HG03039 (cell line): ENCODE measurements around the gene FKBP10.
"Not testable (repeated sequence)": the region's sequence is repeated elsewhere in the genome, so short reads cannot be mapped to it uniquely, and the experiment has no call there.

ENCODE experiments used
- ATAC-seq: cut with Tn5 transposase; IDR thresholded peaks from one replicate; pipeline ENCODE4 v1.9.1; 2021; ENCODE audit warnings: mild to moderate bottlenecking, moderate library complexity; ENCODE audit not compliant: unreplicated experiment

FKBP10 gene

DNA sequence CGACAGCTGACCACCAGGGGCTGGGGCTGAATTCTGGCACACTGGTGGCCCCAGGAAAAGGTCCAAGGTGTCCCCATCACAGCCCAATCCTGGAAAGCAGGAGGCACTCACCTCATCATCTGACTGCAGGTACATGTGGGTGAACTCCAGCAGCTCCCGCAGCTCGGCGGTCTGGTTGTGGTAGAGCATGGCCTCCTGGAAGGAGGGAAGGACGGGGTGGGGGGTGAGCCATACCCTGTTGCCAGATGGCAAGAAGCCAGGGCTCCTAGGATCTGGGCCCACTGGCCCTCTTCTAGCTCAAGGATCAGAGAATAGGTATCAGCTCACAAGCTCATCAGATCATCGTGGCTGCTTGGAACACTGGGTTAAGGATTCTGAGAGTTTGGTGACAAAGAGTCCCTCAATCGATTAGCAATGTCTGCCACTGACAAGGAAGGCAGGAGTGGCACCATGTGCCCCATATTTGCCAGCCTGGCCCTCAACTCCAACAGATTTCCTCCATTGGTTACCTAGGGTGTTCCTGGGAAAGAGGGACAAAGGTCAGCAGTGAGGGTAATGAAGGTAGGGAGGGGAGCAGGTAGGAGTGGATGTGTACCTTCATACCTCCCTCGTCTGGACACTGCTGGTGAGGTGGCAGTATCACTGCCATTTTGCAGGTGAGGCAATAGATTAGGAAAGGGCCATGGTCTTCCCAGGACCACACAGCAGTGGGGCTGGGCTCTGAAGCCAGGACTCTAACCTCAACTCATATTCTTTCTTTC lies 5.9 kb upstream of the FKBP10 start:
- ATAC-seq: no peak

DNA sequence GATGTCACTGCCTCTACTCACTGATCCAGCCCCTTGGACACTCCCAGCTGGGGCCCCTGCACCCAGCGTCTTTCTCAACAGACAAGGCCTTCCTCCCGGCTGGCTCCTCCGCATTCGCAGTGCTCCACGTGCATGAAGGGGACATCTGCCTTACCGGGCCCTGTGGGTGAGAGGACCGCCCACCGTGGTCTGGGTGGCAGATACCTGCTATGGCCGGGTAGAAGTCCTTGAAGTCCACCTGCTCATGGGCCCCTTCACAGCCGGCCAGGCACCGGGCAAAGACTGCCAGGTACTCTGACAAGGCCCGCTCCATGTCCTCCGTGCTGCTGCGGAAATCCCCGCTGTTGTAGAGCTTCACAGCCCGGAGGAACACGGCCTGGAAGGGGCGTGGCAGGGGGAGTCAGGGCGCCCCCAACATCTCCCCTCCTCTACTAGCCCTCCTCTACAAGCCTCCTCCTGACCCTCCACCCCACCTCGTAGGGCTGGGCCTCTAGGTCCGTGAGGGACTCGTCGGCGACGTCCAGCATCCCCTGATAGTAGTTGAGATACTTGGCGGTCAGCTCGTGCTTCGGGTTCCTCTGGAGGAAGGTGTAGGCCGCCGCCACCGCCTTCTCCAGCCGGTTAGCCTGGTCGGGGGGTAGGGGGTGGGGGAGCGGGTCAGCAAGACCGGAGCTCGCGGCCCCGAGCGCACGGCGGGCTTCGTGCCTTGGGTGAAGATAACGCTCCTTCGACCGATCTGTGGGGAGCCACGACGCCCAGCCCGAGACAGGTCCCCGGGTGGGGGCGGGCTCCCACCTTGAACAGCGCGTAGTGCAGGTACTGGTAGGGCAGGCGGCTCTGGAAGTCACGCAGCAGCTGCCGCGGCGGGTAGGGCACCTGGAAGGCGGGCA lies 1.9 kb upstream of the FKBP10 start:
- no peak for ATAC-seq

DNA sequence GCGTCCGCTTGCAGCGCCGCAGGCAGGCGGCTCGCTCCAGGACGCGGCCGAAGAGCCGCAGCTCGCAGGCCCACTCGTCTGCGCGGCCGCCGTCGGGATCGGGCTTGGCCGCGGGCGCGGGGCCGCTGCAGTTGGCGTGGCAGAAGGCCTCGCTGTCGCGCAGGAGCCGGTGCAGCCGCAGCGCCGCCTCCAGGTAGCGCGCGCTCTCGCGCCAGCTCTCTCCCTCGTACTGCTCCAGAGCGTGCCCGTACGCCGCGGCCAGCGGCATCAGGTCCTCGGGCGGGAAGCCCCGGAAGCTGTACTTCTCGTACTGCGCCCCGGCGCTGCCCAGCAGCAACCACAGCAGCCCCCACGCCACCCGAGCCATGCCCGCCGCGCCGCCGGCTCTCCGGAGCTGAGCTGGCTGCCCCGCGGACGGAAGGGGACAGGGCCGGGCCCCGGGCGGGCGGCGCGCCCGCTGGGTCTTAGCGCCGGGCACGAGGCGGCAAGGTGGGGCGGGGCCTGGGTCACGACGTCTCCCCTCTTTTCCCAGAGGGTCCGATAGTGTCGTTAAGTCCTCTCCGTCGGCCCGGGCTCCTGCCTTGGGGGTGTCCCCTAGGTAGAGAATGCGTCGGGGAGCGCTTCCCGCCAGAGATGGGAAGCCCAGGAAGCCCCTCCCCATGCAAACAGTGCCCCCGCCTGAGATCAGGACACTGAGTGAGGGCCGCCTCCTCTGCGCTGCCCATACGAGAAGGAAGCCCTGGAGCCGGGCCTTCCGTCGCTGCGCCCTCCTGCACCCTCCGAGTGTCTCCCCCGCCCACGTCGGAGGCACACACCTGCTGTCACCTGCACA lies 1.0 kb upstream of the FKBP10 start, which contains the start of gene P3H4:
Gene P3H4 (minus strand): TSS at position 401 of the 832 bp plus-strand sequence. CDS start 34 bp downstream, at position 367.
- no peak for ATAC-seq

DNA sequence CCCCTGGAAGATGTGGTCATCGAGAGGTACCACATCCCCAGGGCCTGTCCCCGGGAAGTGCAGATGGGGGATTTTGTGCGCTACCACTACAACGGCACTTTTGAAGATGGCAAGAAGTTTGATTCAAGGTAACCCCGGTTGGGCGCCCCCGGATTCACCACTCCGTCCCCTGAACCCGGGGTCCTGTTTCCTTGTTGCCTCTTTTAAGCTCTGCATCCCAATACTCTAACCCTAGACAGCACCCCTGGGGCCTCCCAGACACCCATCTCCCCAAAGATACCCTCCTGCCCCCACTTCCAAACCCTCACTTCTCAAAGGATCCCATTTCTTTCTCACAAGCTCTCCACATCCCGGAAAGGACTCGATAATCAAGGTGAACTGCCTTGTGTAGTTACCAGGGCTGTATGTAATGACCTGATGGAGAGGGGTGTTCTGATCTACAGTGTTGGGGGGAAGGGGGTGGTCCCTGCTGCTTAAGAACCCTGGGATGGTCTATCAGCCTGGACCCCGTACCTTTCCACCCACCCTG lies 412 bp downstream of the FKBP10 start:
- no peak for ATAC-seq

DNA sequence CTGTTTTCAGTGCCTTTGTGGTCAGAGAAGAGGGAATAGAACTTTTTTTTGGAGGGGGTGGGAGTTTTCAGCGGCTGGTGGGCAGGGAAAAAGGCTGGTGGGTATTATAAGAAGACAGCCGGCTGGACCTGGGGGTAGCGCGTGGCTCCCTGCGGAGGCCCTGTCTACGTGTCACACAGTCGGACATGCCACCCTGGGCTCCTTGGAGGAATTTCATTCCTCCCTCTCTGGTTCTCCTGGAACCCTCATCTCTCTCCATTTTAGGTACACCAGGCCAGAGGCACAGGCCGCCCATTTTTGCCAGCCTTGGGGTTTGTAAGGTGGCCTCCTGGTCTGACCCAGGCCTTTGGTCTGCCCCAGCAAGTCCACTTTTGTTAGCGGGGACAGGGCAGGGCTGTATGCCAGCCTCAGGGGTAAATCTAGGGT lies 908 bp downstream of the FKBP10 start:
- ATAC-seq: no peak

DNA sequence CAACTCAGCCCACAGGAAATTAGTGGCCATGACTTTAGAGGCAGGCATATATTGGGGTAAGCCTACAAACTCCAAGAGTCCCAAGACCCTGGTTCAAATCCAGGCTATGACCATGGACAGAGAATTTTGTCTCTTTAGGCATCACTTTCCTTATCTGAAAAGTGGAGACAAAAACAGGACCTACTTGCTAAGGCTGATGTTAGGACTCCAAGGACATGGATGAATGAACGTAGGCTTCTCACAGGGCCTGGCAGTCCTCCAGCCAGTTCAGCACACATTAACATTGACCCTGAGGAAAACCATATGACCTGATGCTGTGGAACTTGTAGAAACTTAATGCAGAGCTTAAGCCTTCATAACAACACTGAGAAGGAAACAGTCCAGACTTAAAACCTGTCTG lies 1.4 kb downstream of the FKBP10 start:
- no peak for ATAC-seq

DNA sequence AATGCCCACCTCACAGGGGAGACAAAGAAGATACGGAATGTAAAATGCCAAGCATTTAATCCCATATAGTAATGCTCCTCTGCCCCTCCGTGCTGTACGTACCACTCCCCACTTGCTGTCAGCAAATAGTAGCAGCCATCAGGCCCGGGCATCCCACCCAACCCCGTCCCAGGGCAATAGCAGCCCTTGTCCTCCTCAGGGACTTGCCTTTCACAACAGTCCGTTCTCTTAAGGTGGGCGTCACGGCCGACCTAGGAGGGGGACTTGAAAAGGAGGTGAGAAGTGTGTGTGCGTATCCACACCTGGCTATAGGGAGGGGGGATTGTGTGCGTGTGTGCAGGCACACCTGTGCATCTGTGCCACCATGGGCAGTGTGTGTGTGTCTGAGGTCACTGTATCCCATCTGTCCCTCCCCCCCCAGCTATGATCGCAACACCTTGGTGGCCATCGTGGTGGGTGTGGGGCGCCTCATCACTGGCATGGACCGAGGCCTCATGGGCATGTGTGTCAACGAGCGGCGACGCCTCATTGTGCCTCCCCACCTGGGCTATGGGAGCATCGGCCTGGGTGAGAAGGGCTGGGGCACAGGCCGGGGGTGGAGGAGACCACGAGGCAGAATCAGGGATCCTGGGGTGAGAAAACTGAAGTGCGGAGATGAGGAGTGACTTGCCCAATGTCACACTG lies 4.0 kb downstream of the FKBP10 start:
- no peak for ATAC-seq

DNA sequence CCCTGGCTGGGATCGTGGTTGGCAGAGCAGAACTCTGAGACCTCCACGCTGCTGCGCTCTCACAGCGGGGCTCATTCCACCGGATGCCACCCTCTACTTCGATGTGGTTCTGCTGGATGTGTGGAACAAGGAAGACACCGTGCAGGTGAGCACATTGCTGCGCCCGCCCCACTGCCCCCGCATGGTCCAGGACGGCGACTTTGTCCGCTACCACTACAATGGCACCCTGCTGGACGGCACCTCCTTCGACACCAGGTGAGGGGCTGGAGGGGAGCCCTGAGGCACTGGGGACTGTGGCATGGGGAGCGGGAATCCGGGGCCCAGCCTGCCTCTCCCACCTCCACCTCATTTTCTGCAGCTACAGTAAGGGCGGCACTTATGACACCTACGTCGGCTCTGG lies 5.2 kb downstream of the FKBP10 start:
- no peak for ATAC-seq

DNA sequence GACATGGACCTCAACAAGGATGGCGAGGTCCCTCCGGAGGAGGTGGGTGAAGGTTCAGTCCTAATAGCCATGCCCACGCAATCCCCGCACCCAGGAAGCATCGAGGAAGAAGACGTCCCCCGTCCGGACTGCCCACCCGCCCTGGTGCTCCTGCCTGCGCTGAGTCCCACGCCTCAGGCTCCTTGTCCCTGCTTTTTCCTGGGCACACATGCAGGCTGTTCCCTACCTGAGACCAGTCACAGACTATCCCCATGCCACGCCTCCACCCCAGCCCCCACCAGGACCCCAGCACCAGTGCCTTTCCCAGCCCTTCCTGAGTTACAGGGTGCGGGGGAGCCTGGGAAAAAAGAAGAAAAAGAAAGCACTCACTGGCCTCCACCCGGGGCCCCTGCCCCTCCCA lies 9.0 kb downstream of the FKBP10 start:
- ATAC-seq: no peak

DNA sequence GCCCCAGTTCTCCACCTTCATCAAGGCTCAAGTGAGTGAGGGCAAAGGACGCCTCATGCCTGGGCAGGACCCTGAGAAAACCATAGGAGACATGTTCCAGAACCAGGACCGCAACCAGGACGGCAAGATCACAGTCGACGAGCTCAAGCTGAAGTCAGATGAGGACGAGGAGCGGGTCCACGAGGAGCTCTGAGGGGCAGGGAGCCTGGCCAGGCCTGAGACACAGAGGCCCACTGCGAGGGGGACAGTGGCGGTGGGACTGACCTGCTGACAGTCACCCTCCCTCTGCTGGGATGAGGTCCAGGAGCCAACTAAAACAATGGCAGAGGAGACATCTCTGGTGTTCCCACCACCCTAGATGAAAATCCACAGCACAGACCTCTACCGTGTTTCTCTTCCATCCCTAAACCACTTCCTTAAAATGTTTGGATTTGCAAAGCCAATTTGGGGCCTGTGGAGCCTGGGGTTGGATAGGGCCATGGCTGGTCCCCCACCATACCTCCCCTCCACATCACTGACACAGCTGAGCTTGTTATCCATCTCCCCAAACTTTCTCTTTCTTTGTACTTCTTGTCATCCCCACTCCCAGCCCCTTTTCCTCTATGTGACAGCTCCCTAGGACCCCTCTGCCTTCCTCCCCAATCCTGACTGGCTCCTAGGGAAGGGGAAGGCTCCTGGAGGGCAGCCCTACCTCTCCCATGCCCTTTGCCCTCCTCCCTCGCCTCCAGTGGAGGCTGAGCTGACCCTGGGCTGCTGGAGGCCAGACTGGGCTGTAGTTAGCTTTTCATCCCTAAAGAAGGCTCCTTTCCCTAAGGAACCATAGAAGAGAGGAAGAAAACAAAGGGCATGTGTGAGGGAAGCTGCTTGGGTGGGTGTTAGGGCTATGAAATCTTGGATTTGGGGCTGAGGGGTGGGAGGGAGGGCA lies 9.7 kb downstream of the FKBP10 start:
- ATAC-seq: no peak

DNA sequence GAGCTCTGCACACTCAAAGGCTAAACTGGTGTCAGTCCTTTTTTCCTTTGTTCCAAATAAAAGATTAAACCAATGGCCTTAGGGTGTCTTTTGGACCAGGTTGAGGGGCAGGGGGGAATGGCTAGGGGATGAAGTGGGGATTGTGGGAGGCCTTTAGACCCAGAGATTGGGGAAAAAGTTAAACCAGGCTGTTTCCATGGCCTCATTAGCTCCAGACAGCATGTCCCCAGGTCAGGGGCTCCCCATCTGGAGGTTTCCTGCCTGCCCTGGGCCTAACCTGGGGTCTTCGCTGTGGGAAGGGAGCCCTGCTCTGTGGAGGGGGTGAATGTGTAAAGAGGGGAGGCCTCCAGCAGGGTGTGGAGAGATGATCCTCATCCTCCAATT lies 10.3 kb downstream of the FKBP10 start:
- ATAC-seq: no peak

DNA sequence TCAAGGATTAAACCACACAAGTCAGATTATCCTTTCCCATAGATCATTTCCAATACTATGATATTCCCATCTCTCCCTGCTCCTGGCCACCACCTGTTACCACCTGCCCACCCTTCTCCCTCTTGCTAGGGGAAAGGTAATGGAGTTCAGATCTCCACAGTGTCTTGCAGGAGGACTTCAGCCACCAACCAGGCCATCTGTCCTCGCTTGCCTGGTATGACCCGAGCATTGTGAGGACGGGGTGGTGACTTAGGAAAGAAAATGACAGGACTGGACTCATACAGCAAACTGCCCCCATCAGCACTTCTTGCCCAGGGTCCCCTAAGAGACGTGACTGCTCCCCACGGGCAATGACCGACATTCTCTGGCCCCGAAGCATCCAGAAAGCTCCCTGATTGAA lies 10.8 kb downstream of the FKBP10 start:
- no peak for ATAC-seq

DNA sequence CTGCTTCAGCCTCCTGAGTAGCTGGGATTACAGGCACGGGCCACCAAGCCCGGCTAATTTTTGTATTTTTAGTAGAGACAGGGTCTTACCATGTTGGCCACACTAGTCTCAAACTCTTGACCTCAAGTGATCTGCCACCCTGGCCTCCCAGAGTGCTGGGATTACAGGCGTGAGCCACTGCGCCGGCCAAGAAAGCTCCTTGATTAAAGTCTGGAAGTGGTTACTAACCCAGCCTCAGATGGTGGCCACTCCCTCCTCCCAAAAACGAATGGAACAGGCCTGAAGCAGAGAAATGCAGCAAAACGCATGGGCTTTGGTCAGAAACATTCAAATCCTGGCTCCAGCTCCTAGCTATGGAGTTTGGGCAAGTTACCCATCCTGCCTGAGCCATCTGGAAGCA lies 11.3 kb downstream of the FKBP10 start:
- ATAC-seq: no peak

DNA sequence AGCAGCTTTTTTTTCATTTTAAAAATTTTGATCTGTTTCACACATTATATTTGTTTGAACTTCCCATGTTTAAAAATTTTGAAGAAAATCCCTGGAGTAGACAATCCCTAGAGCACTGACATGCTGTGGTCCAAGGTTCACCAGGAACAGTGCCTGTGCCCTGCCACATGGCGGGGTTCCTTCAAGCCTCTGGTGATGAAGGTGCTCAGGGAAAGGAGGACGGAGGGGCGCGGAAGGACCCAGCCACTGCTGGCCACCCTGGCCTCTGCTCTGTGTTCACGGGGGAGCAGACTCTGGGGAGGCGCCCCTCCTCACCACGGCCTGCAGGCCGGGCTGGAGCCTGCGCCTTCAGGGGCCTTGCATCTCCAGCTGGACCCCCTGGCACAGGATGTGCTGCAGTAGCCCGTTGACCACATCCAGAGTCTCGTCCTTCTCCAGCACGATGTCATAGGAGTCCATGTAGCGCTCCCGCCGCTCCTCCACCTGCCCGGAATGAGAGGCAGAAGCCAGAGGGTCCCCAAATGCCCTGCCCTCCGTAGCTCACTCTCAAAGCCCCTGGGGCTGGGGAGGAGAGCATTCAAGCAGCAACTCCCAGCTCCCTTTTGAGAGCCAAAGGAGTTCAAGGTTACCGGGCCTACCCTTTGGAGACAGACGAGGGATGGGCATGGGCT lies 12.5 kb downstream of the FKBP10 start:
- no peak for ATAC-seq

DNA sequence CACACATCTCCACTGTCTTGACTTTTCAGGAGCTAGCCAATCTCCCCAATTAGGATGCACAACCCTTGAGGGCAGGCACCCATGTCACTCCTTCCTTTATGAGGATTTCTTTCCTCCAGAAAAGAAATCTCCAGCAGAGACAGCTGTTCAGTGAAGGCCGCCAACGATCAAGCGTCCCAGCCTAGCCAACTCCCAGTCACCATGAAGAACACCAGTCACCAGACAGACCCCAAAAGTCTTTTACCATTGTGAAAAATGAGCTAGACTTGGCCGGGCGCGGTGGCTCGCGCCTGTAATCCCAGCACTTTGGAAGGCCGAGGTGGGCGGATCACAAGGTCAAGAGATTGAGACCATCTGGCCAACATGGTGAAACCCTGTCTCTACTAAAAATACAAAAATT lies 17.2 kb downstream of the FKBP10 start:
- not testable (repeated sequence) for ATAC-seq

DNA sequence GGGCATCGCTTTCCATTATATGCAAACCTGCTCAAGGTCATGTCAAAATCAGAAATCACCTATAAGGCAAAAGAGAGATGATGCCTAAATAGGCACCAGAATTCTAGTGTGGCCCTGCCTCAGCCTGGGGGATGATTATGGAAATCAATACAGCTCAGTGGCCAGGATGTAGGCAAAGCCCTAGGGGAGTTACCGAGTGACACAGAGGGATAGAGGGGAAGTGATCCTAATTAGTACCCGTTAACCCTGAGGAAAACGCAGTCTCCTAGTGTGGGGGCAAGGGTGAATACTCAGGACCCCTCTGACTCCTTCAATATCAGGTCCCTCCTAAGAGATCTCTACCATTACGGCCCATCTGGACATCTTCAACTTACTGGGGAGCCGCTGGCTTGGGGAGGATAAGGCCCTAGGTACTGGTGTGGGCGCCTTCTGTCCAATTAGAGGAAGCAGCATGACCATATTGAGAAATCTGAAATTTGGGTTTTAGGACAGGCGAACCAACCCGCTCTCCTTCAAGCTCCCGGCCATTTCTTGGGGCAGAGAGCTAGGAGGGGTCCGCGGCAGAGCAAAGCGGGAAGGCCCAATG lies 22.5 kb downstream of the FKBP10 start:
- ATAC-seq: no peak

DNA sequence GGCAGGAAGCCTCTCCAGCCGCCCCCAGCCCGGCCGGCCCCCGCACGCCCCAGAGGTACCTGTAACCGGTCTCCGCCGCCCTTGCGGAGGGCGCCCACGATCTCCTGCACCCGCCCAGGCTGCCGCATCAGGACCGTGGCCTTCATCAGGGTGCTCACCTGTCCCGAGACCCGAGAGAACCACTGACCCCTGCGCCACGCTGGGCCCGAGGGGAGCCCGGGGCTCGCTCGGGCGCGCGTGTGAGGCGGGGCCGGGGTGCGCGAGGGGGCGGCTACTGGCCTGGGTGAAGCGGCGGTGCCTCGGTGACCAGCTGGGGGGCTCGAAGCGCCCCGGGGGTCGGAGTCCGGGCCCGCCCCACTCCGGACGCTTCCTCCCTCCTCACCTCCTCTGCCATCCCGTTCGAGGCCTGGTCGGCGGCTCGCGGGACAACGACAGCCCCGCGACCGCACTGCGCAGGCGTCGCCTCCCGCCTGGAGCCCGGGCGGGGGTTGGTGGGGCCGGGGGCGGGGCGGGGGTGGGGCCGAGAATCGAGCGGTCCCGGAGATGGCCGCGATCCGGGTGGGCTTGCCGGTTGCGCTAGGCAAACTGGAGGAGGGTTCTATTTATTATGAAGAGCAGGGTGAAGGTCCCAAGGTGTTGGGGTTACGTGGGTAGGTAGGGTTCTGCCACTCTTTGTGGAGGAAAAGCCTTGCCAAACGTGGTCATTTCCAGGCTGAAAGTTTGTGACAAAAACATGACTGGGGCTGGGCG lies 23.2 kb downstream of the FKBP10 start, which contains the start of gene NT5C3B:
Gene NT5C3B (minus strand): TSS at position 433 of the 750 bp plus-strand sequence. CDS start 39 bp downstream, at position 394.
- no peak for ATAC-seq
